Stomach smooth muscle (tissue), 2 donors: ENCODE results near the gene SELENOM.
"Not testable (repeated sequence)": the region's sequence is repeated elsewhere in the genome, so short reads cannot be mapped to it uniquely, and the experiment has no call there.

Source experiments
- H3K27ac ChIP-seq: one replicate; pipeline ENCODE4 v1.7.0; 2013; ENCODE audit warnings: mild to moderate bottlenecking, low read length, inconsistent platforms
- H3K27me3 ChIP-seq, 2 donors: one replicate each; pipeline ENCODE4 v1.7.0; 2013; ENCODE audit warnings: low read length in 2 of 2; ENCODE audit not compliant: insufficient read depth in 2 of 2, control insufficient read depth in 1 of 2
- H3K36me3 ChIP-seq, 2 donors: one replicate each; pipeline ENCODE4 v1.7.0; 2013; ENCODE audit warnings: low read length in 2 of 2; ENCODE audit not compliant: control insufficient read depth in 2 of 2, insufficient read depth in 2 of 2
- H3K4me1 ChIP-seq: one replicate; pipeline ENCODE4 v1.7.0; 2013; ENCODE audit warnings: low read length; ENCODE audit not compliant: control insufficient read depth, insufficient read depth
- H3K4me3 ChIP-seq, 2 donors: one replicate each; pipeline ENCODE4 v1.7.0; 2013; ENCODE audit warnings: low read length in 2 of 2
- H3K9ac ChIP-seq, 2 donors: one replicate each; pipeline ENCODE4 v1.7.0; 2013; ENCODE audit warnings: low read length in 2 of 2, mild to moderate bottlenecking in 1 of 2
- H3K9me3 ChIP-seq, 2 donors: one replicate each; pipeline ENCODE4 v1.7.0; 2013; ENCODE audit warnings: low read length in 2 of 2; ENCODE audit not compliant: control insufficient read depth in 2 of 2
- donor health status: healthy.
- donor health status: Pancreatic carcinoma.

The SELENOM gene

DNA sequence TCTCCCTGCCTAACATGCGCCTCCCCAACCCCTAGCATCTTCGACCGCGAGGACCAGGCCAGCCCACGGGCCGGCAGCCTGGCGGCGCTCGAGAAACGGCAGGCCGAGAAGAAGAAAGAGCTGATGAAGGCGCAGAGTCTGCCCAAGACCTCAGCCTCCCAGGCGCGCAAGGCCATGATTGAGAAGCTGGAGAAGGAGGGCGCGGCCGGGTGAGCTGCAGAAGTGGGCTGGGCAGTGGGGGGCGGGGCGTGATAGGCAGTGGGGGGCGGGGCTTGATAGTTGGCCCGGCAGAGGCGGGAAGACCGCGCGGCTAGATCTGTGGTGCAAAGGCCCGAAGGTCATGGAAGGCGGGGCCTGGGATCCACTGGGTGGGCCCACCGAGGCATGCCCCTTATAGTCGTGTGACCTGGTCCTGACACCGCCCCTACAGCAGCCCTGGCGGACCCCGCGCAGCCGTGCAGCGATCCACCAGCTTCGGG, 8.7 kb downstream of the SELENOM start:
- H3K4me3 ChIP-seq = peak overlapping the region in 1 of 2 donors; percentile 54
- H3K4me1 ChIP-seq = peaks cover 92% of the 10 kb centered on the region
- H3K36me3 ChIP-seq = peaks cover 72 to 73% of the 10 kb centered on the region in 2 donors
- H3K9me3 ChIP-seq = no peaks in the 10 kb centered on the region
- H3K27me3 ChIP-seq = no peaks in the 10 kb centered on the region
- H3K27ac ChIP-seq = peak overlapping the region; percentile 99
- H3K9ac ChIP-seq = peak overlapping the region; percentile 13 to 17

DNA sequence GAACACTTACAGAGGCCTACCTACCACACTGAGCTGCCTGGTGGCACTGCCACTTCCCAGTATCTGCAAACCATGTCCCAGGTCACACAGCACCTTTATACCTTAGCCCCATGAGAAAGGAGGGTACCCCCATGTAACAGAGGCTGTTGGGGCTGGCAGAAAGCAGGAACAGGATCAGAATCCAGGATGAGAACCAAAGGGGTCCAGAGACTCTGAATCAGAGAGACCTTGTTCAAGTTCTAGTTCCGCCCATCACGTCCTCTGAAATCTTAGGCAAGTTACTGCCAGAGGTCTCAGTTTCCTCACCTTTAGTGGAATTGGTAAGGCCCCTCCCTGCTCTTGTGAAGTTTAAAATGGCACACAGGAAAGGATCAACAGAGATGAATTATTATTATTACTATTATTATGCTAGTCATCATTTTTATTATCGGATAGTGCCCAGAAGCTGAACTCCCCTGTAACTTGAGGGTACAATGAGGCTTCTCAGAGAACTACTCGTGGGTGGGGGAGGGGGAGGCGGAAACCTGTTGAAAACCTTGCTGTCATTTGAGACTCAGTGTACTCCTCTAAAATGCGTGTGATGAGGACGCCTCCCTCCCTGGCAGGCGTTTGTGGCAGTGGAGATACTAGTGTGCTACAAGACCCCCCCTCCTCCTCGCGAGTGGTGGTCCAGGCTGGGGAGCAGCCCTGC, 9.3 kb downstream of the SELENOM start:
- peak overlapping the region in 1 of 2 donors; percentile 36 for H3K9ac ChIP-seq
- H3K27me3 ChIP-seq = no peaks in the 10 kb centered on the region
- peak overlapping the region in 1 of 2 donors; percentile 54 for H3K4me3 ChIP-seq
- peaks cover 67 to 68% of the 10 kb centered on the region in 2 donors for H3K36me3 ChIP-seq
- peak overlapping the region; percentile 99 for H3K27ac ChIP-seq
- H3K9me3 ChIP-seq = no peaks in the 10 kb centered on the region
- peaks cover 88% of the 10 kb centered on the region for H3K4me1 ChIP-seq

GRCh38 chr22:31097539-31097938, 9.8 kb downstream of the SELENOM start:
- Histone ChIP-seq H3K9ac (peak overlapping the region in 1 of 2 donors; percentile 36), H3K4me3 (peak overlapping the region in 1 of 2 donors; percentile 54), H3K27ac (peak overlapping the region; percentile 99), H3K4me1 (peaks cover 87% of the 10 kb centered on the region), H3K36me3 (peaks cover 68 to 71% of the 10 kb centered on the region in 2 donors)
- H3K27me3 ChIP-seq, H3K9me3 ChIP-seq: not testable (repeated sequence)

- Histone ChIP-seq H3K9me3 (no peaks in the 10 kb centered on the region), H3K27ac (peak overlapping the region; percentile 98), H3K27me3 (no peaks in the 10 kb centered on the region), H3K4me3 (peak overlapping the region; percentile 41 to 94), H3K4me1 (peaks cover 88% of the 10 kb centered on the region), H3K36me3 (peaks cover 73 to 76% of the 10 kb centered on the region in 2 donors), H3K9ac (peak overlapping the region; percentile 54 to 74)
Observed at GRCh38 chr22:31096657-31097279, 10.6 kb downstream of the SELENOM start.

- peak overlapping the region; percentile 98 for H3K27ac ChIP-seq
- H3K4me3 ChIP-seq = peak overlapping the region; percentile 94 to 95
- no peaks in the 10 kb centered on the region for H3K9me3 ChIP-seq
- peak overlapping the region; percentile 54 to 74 for H3K9ac ChIP-seq
- peaks cover 74 to 77% of the 10 kb centered on the region in 2 donors for H3K36me3 ChIP-seq
- H3K27me3 ChIP-seq = no peaks in the 10 kb centered on the region
- H3K4me1 ChIP-seq = peaks cover 83% of the 10 kb centered on the region
Observed at GRCh38 chr22:31095637-31096249, 11.6 kb downstream of the SELENOM start.

GRCh38 chr22:31094741-31095140, 12.6 kb downstream of the SELENOM start:
- H3K9ac ChIP-seq = peak overlapping the region in 1 of 2 donors; percentile 54
- peaks cover 67 to 71% of the 10 kb centered on the region in 2 donors for H3K36me3 ChIP-seq
- H3K27me3 ChIP-seq = no peaks in the 10 kb centered on the region
- no peaks in the 10 kb centered on the region for H3K9me3 ChIP-seq
- peaks cover 84% of the 10 kb centered on the region for H3K4me1 ChIP-seq
- H3K27ac ChIP-seq = peak overlapping the region; percentile 98
- H3K4me3 ChIP-seq = peak overlapping the region; percentile 94 to 95

DNA sequence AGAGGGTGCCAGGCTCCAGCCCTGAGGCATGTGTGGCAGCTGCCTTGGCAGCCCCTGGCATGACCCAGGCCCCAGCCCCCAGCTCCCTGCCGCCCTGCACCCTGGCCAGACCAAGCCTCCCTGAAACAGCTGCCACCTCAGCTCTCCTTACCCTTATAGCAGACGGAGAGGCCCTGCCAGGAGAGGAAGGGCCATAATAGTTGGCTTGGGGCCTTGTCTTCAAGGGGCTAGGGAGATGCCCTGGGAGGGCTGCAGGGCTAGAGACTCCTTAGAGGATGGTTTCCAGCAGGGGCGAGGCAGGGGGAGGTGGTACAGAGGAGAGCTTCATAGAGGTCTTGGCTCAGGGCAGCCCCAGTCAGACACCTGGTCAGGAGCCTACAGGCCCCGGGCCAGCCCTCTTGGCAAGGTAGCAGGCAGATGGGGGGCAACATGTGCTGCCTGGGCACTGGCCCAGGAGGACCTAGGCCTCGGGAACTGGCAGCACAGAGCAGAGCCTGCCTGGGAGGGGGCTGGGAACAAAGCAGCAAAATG, 13.3 kb downstream of the SELENOM start:
- H3K4me3 ChIP-seq = peak overlapping the region; percentile 94 to 95
- no peaks in the 10 kb centered on the region for H3K27me3 ChIP-seq
- peaks cover 60 to 67% of the 10 kb centered on the region in 2 donors for H3K36me3 ChIP-seq
- H3K9me3 ChIP-seq = no peaks in the 10 kb centered on the region
- peak overlapping the region; percentile 62 to 92 for H3K9ac ChIP-seq
- peaks cover 84% of the 10 kb centered on the region for H3K4me1 ChIP-seq
- peak overlapping the region; percentile 98 for H3K27ac ChIP-seq

GRCh38 chr22:31093086-31093850, 14.1 kb downstream of the SELENOM start:
- Histone ChIP-seq H3K4me1 (peaks cover 85% of the 10 kb centered on the region), H3K4me3 (peak overlapping the region; percentile 94 to 95), H3K27ac (peak overlapping the region; percentile 98), H3K36me3 (peaks cover 61 to 70% of the 10 kb centered on the region in 2 donors), H3K27me3 (no peaks in the 10 kb centered on the region), H3K9me3 (no peaks in the 10 kb centered on the region), H3K9ac (peak overlapping the region; percentile 92 to 97)

- Histone ChIP-seq H3K27ac (peak overlapping the region; percentile 98), H3K4me3 (peak overlapping the region; percentile 94 to 95), H3K4me1 (peaks cover 87% of the 10 kb centered on the region), H3K36me3 (peaks cover 56 to 68% of the 10 kb centered on the region in 2 donors), H3K27me3 (no peaks in the 10 kb centered on the region), H3K9ac (peak overlapping the region; percentile 92 to 97), H3K9me3 (no peaks in the 10 kb centered on the region)
Observed at GRCh38 chr22:31092161-31092560, 15.2 kb downstream of the SELENOM start.
